GM19035 (cell line): ENCODE results near the gene DOCK4.

Source experiments
- ATAC-seq: cut with Tn5 transposase; IDR thresholded peaks from one replicate; pipeline ENCODE4 v1.9.1; 2021; ENCODE audit not compliant: unreplicated experiment

Gene DOCK4

DNA sequence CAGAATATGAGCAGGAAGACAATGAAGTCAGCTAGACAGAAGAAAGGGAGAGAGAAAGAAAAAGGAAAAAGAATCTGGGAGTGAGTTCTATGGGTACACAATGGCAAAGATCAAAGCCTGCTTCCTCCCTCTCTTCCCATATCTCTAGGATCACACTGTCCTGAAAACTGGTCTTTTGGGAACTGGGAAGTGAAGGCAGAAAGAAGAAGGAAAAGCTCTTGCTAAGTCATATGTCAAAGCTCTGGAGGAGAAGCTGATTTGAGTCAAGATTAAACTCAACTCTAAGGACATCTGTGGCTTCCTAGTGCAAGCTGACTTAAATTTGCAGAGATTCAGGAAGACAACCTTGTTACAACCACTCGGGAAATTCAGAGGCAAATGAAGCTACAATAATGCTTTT is 147.5 kb downstream of the DOCK4 start:
- no peak for ATAC-seq

- ATAC-seq: peak; percentile 79
Observed at GRCh38 chr7:112056409-112056808, 149.8 kb downstream of the DOCK4 start.

DNA sequence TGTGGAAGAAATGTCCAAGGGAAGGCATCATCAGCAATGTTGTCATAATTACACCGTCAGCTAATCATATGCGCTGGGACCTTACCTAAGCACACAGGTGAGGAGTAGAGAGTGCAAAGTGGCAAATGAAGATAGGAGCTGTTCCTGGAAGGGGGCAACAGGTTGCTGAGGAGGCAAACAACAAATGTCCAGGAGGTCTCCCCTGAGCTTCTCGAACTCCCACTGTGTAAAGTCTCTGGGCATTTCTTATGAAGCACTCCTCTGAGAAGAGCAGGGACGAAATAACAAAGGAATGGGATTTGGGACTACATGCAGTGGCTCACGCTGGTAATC is 152.5 kb downstream of the DOCK4 start:
- no peak for ATAC-seq

DNA sequence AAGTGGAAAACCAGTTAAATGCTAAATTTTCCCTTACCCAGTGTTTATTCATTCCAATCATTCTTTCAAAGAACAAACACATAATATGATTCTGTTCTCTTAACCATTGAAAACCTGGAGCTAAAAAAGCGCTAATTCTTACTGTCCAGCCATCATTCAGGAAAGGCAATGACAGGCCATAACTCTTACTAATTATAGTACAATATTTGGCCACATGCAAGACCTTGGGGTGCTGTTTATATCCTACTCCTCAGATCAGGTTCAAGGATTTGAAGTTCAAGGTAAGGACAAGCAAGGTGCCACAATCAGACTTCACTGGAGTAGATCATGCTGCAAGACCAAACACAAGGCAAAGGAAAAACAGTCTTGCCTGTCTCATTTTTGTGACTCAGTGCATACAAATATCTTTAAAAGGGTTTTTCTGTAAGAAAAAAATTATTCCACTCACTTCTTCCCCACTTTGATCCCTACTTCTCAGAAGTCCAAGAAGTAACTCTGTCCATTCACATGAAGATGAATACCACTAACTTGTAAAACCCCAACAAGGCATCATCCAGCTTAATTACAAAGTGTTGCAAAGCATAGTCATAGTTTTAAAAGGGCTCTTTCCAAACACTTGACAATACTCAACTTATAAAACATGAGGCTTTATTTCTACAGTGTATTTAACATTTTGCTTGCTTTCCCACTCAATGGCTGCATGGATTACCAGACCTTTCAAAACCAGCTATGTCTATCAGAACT is 153.0 kb downstream of the DOCK4 start:
- ATAC-seq: no peak

DNA sequence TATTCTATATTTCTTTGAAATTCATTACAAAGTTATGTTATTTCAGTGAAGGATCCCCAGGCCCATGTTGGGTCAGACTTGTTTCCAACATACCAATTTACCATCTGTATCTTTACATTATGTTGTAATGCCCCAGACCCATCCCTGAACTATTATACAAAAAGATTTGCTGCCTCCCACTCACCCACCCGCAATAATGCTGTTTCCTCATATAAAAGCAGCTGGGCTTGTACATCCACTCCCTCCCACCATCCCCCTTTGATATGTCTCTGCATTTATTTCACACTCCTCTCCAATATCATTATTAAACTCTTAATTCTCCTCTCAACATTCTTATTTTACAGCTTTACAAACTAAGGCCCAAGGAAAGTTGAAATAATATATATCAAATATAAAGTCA is 153.7 kb downstream of the DOCK4 start:
- ATAC-seq: no peak

DNA sequence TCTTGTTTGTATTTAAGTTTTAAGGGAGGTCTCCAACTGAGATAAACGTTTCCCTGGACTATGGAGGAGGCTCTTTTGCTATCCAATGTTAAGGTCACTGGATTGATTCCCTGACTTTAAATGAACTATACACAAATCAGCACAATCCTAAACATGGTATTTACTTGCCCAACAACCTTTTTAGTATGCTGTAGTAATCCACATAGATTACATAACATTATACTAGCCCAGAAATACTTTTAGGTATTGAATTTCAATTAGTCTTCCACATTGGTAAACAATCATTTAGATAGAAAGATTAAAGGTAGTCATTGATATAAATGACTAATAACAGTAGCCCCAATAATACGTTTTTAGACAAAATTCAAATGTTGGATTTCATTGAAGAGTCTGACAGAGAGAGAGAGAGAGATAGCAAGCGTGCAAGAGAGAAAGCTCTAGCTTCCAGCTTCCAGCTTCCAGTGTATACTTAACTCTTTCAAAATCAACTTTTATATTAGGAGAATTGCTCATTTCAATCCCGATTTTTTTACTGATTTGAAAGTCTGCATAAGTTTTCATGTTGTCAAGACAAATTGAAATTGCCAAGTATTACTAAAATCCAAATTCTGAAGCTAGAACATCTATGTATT is 155.8 kb downstream of the DOCK4 start:
- ATAC-seq: no peak

GRCh38 chr7:112049555-112050249 is 156.5 kb downstream of the DOCK4 start:
- no peak for ATAC-seq

- no peak for ATAC-seq
Observed at GRCh38 chr7:112047421-112047820, 158.8 kb downstream of the DOCK4 start.

DNA sequence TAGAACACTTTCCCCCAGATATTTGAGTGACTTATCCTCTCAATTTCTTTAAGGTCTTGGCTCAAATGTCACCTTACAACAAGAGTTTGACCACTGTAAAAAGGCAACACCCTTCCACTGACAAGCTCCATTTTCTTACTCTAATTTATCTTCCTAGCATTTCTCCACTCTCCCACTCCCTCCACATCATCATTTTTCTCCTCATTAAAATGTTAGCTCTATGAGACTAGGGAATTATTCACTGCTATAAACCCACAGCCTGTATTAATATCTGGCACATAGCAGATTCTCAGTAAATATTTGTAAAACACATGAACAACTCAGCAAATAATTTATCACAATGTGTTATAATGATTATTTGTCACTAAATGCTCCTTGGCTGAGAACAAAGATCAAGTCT is 161.0 kb downstream of the DOCK4 start:
- no peak for ATAC-seq

- no peak for ATAC-seq
Observed at GRCh38 chr7:112042631-112043030, 163.6 kb downstream of the DOCK4 start.

- ATAC-seq: no peak
Observed at GRCh38 chr7:112038353-112038752, 167.8 kb downstream of the DOCK4 start.

GRCh38 chr7:112036071-112036470 is 170.1 kb downstream of the DOCK4 start:
- no peak for ATAC-seq

DNA sequence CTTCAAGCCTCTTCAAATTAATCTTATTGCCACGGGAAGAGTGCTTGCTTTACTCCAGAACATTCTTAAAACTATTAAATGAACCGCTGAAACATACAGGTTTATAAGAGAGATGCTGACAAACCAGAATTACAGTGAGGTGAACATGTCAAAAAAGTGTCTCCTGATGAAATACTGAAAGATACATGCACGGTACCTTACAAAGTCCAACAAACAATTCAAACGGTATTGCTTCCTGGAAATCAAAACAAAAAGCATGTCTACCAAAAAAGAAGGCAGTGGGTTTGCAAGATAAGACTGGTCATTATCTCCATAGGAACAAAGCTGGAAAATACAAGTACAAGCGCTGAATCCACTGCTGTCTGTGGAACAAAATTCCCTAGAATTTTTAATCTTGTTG is 174.5 kb downstream of the DOCK4 start:
- ATAC-seq: no peak

DNA sequence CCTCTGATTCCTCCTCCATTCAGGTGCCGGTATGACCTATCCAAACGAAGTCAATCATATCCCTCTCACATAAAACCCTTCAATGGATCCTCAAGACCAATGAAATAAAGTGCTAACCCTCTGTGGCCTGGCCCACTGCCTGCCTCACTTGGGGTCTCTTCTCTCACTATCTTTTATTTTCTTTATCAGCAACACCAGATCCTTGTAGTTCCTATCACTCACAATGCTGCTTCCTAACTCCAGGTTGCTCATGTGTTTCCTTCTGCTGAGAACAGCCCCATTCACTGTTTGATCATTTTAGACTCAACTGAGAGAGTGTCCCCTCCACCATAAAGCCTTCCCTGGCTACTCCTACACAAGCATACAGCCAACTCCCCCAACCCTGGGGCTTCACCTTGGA is 180.6 kb downstream of the DOCK4 start:
- ATAC-seq: no peak

DNA sequence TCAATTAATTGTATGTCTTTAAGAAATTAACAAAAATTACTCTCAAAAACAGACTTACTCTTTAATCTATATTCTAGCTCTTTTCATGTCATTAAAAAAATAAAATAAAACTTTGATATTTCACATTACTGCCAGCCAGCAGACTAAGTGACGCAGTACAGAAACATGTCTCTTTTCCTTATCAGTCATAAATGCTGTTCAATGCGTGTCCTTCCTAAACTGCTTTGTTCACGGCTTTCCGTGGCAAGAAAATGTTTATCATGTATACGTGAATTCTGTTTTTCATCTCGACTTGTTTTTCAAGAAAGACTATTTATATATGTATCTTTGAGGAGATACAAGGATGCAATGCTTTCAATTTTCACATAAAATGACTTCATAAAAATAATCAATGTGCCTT is 182.4 kb downstream of the DOCK4 start:
- no peak for ATAC-seq

DNA sequence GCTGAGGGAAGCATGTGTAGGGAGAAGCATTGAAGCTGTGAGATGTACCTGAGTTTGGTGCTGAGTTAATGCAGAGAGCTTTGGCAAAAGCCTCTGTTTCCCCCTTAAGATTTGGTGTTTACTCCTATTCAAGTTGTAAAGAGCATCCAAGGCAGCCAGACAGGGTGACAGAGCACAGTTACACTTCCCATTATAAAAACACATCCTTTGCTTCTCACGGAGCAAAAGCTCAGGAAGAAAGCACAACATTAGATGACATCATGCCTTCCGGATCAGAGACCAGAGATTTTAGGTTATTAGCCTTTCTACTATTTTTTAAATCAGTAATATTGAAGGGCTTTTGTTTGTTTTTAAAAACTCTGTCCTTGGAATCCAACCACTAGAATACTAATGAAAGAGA is 182.9 kb downstream of the DOCK4 start:
- ATAC-seq: no peak

- no peak for ATAC-seq
Observed at GRCh38 chr7:112022128-112022527, 184.1 kb downstream of the DOCK4 start.

DNA sequence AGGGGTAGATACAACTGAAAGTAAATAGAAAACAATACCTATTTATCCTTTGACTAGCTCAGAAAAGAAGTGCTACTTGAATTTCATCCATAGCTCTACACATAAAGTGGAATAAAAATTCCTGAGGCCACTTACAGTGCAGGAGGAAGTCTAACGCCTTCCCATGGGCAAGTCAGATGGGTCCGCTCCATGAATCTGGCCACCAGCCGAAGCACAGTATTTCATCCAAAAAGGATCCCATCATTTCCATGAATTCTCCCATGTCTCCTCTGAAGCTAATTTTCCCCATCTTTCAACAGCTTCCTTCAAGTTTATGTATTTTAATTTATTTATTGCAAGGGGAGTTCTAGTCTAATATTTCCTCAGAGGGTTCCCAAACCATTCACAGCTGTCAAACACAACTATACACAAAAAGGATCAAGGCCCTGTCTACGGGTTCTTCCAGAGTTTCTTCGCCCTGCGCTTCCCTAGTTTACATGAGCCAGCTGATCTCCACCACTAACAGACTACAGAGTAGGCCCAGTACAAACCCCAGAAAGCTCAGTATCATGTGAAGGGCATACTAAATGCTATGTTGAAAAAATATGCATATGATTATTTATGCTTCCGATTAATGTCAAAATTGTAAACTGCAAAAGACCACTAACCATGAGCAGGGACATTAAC is 184.7 kb downstream of the DOCK4 start:
- ATAC-seq: no peak

DNA sequence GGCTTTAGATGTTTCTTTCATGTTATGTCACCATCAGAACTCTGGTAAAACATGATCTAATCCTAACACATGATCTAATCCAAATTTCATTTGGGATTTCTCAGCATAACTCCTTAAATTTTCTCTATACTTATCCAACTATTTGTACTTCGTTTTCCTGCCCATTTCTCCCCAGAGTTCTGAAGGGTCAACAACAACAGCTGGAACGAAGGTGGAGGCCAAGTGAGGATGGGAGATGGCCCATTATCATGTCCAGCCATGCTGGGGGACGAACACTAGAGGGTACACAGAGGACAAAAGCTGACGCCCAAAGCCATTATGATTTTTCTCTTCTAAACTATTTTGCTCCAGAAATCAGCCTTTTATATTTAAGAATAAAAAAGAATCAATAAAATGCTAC is 185.4 kb downstream of the DOCK4 start:
- ATAC-seq: no peak

- ATAC-seq: no peak
Observed at GRCh38 chr7:112019932-112020331, 186.3 kb downstream of the DOCK4 start.

- no peak for ATAC-seq
Observed at GRCh38 chr7:112018305-112019030, 187.7 kb downstream of the DOCK4 start.
